HCT116 (cell line): ENCODE results near the gene IRGQ.

Experiments
- CTCF ChIP-seq, 3 experiments: fragments of 200-600 bp in 1 of 3; sonication (generic) in 1 of 3; IDR thresholded peaks in 2 of 3; conservative IDR thresholded peaks in 1 of 3; 2 replicates each; pipeline ENCODE4 v1.5.1; 2012 to 2017; ENCODE audit warnings: low read depth in 2 of 3, low read length in 2 of 3, antibody characterized with exemption in 1 of 3, borderline replicate concordance in 1 of 3, control low read depth in 1 of 3, mild to moderate bottlenecking in 1 of 3, mixed read lengths in 1 of 3, mixed run types in 1 of 3, moderate library complexity in 1 of 3; ENCODE audit not compliant: insufficient read depth in 1 of 3
- EGR1 ChIP-seq: IDR thresholded peaks from 2 replicates; pipeline ENCODE4 v1.6.1; 2012; ENCODE audit warnings: low read depth
- FOSL1 ChIP-seq: IDR thresholded peaks from 2 replicates; pipeline ENCODE4 v1.6.1; 2012; ENCODE audit warnings: low read depth
- JUND ChIP-seq: IDR thresholded peaks from 2 replicates; pipeline ENCODE4 v1.6.1; 2012
- POLR2A ChIP-seq: IDR thresholded peaks from 2 replicates; pipeline ENCODE4 v1.7.0; 2011; ENCODE audit warnings: borderline replicate concordance; ENCODE audit not compliant: insufficient read depth, insufficient read length; ENCODE audit errors: extremely low read depth
- POLR2AphosphoS5 ChIP-seq: IDR thresholded peaks from 2 replicates; pipeline ENCODE4 v1.6.1; 2011; ENCODE audit warnings: mild to moderate bottlenecking, low read depth, low read length, moderate library complexity
- SIN3A ChIP-seq: IDR thresholded peaks from 2 replicates; pipeline ENCODE4 v1.6.1; 2012; ENCODE audit warnings: low read depth
- SRF ChIP-seq: IDR thresholded peaks from 2 replicates; pipeline ENCODE4 v1.6.1; 2012; ENCODE audit warnings: low read depth
- YY1 ChIP-seq: IDR thresholded peaks from 2 replicates; pipeline ENCODE4 v1.6.1; 2011; ENCODE audit warnings: low read length, low read depth, moderate library complexity, mild to moderate bottlenecking; ENCODE audit not compliant: insufficient replicate concordance; ENCODE audit errors: extremely low read depth
- ZBTB33 ChIP-seq: IDR thresholded peaks from 2 replicates; pipeline ENCODE4 v1.6.1; 2011; ENCODE audit warnings: mild to moderate bottlenecking, low read length, moderate library complexity; ENCODE audit not compliant: insufficient replicate concordance; ENCODE audit errors: extremely low read depth
- ZFX ChIP-seq: fragments of 450-650 bp; IDR thresholded peaks from 2 replicates; pipeline ENCODE4 v1.6.1; 2017
- ZNF274 ChIP-seq: fragments of 200-500 bp; sonication (Bioruptor generic); IDR thresholded peaks from 2 replicates; pipeline ENCODE4 v1.6.1; 2014; ENCODE audit warnings: mild to moderate bottlenecking, low read depth, low read length, inconsistent platforms
- TF ChIP-seq, protein P1 (sequence below): IDR thresholded peaks from 2 replicates; pipeline ENCODE4 v1.6.1; 2012; ENCODE audit warnings: low read depth

GRCh38 chr19:43634506-43634871 lies 38.6 kb upstream of the IRGQ start:
- TF ChIP-seq POLR2AphosphoS5, result no peak
- no peak for TF ChIP-seq POLR2A
- no peak for TF ChIP-seq CTCF (IDR thresholded peaks at IDR 0.05 in 2 of 3, conservative IDR thresholded peaks at IDR 0.05 in 1 of 3; ENCODE audit: borderline replicate concordance in 1 of 3, insufficient read depth in 1 of 3, low read depth in 2 of 3, low read length in 2 of 3)
- no peak for TF ChIP-seq YY1
- no peak for TF ChIP-seq ZNF274
- no peak for TF ChIP-seq SIN3A
- no peak for TF ChIP-seq EGR1
- no peak for TF ChIP-seq JUND
- TF ChIP-seq ZFX, result no peak
- TF ChIP-seq ZBTB33, result no peak
- TF ChIP-seq SRF, result no peak
- TF ChIP-seq, protein P1, sequence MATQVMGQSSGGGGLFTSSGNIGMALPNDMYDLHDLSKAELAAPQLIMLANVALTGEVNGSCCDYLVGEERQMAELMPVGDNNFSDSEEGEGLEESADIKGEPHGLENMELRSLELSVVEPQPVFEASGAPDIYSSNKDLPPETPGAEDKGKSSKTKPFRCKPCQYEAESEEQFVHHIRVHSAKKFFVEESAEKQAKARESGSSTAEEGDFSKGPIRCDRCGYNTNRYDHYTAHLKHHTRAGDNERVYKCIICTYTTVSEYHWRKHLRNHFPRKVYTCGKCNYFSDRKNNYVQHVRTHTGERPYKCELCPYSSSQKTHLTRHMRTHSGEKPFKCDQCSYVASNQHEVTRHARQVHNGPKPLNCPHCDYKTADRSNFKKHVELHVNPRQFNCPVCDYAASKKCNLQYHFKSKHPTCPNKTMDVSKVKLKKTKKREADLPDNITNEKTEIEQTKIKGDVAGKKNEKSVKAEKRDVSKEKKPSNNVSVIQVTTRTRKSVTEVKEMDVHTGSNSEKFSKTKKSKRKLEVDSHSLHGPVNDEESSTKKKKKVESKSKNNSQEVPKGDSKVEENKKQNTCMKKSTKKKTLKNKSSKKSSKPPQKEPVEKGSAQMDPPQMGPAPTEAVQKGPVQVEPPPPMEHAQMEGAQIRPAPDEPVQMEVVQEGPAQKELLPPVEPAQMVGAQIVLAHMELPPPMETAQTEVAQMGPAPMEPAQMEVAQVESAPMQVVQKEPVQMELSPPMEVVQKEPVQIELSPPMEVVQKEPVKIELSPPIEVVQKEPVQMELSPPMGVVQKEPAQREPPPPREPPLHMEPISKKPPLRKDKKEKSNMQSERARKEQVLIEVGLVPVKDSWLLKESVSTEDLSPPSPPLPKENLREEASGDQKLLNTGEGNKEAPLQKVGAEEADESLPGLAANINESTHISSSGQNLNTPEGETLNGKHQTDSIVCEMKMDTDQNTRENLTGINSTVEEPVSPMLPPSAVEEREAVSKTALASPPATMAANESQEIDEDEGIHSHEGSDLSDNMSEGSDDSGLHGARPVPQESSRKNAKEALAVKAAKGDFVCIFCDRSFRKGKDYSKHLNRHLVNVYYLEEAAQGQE, result no peak
- no peak for TF ChIP-seq FOSL1
